Measurements from ENCODE around the gene PLBD1.
A peak's percentile ranks its signal among the peaks of the same experiment; 100 is the strongest.

The PLBD1 gene, protein sequence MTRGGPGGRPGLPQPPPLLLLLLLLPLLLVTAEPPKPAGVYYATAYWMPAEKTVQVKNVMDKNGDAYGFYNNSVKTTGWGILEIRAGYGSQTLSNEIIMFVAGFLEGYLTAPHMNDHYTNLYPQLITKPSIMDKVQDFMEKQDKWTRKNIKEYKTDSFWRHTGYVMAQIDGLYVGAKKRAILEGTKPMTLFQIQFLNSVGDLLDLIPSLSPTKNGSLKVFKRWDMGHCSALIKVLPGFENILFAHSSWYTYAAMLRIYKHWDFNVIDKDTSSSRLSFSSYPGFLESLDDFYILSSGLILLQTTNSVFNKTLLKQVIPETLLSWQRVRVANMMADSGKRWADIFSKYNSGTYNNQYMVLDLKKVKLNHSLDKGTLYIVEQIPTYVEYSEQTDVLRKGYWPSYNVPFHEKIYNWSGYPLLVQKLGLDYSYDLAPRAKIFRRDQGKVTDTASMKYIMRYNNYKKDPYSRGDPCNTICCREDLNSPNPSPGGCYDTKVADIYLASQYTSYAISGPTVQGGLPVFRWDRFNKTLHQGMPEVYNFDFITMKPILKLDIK

GRCh38 chr12:14567351-14568162, at the start of gene PLBD1:
PLBD1 (minus strand) TSS chr12:14567883; CDS start chr12:14567696, 187 bp downstream.
- DNase-seq, result no peak

GRCh38 chr12:14614704-14615121, 47.0 kb upstream of the PLBD1 start:
- DNase-seq, result no peak

GRCh38 chr12:14613718-14614117, 46.0 kb upstream of the PLBD1 start:
- DNase-seq, result no peak

GRCh38 chr12:14612898-14613445, 45.3 kb upstream of the PLBD1 start:
- DNase-seq, result no peak

GRCh38 chr12:14612250-14612649, 44.6 kb upstream of the PLBD1 start:
- DNase-seq, result no peak

GRCh38 chr12:14611640-14612203, 44.0 kb upstream of the PLBD1 start:
- no peak for DNase-seq

- no peak for DNase-seq
Observed at GRCh38 chr12:14607568-14607967, 39.9 kb upstream of the PLBD1 start.

DNA sequence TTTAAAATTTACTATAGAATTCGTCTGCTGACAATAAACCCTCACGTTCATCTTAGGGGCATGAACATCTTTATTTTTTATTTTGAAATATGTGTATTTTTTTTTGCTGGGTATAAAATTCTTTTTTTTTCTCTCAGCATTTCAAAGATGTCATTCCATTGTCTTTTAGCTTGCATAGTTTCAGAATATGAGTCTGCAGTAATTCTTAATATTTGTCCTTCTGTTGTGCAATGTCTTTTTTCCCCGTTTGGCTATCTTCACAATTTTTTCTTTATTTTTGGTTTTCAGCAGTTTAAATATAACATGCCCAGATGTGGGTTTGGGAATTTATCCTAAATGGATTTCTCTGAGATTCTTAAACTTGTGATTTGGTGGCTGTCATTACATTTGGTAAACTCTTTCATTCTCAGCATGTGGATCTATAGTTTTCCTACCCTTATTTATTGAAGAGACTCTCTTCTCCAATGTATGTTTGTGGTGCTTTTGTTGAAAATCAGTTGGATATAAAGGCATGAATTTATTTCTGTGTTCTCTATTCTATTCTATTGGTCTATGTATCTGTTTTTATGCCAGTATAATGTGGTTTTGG, 37.8 kb upstream of the PLBD1 start:
- no peak for DNase-seq

- no peak for DNase-seq
Observed at GRCh38 chr12:14601692-14602478, 34.2 kb upstream of the PLBD1 start.

DNA sequence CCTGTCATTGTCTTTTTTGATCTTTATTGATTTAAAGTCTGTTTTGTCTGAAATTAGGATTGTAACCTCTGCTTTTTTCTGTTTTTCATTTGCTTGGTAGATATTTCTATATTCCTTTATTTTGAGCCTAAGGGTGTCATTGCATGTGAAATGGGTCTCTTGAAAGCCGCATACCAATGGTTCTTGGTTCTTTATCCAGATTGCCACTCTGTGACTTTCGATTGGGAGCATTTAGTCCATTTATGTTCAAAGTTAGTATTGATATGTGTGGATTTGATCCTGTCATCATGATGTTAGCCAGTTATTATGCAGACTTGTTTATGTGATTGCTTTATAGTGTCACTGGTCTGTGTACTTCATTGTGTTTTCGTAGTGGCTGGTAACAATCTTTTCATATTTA, 29.8 kb upstream of the PLBD1 start:
- no peak for DNase-seq

DNA sequence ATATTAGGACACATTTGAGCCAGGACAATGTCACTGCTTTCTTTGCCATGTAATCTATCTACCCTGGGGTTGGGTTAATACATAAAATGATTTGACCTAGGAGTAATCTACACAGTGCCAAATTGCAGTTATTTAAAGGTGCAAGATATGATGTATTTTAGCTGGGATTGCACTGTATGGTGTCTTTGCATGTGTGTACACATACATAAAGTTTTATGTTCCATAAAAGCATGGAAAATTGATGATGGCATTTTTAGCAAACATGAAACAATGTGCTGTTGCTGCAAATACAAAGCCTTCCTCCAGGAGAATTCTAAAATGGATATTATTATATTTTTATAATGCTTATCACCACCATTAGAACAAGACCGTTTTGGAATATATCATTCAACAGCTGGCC, 24.0 kb upstream of the PLBD1 start:
- no peak for DNase-seq

DNA sequence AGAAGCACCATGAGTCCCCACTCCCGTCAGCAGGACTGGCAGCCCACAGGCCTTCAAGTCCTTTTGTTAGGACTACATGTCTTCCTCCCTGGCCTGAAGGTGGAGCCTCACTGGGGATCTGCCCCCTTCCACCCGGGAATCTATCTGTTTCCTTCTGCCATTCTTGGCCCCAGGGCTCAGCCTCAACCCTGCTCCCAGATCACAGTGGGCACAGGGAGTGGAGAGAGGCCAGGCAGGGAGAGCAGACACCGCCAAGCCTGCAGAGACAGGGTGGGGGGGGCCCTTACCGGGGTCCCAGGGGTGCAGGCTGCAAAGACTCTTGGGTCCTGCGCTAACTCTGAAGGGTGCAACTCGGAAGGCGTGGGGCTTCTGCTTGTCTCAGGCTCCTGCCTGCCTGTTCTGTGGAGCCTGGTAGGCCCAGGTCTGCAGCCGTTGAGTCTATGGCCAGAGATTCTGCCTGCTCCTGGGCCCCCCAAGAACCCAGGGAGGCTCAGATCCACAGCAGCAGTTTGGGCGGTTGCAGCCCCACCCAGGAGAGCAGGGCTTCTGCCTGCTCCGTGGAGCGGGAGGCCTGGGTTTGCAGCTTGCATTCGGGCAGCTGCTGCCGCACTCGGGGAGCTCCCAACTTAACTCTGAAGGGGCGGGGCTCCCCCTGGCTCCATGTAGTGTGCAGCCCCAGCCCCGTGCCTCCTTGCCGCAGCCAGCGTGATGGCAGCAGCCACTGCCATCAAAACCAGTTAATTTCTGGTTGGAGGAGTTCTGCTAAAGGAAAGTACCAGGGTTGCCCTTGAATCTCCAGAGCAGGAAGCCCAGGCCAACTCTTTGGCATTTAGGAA, 21.7 kb upstream of the PLBD1 start:
- DNase-seq, result no peak

- no peak for DNase-seq
Observed at GRCh38 chr12:14588571-14588970, 20.9 kb upstream of the PLBD1 start.

- no peak for DNase-seq
Observed at GRCh38 chr12:14578646-14579045, 11.0 kb upstream of the PLBD1 start.

DNA sequence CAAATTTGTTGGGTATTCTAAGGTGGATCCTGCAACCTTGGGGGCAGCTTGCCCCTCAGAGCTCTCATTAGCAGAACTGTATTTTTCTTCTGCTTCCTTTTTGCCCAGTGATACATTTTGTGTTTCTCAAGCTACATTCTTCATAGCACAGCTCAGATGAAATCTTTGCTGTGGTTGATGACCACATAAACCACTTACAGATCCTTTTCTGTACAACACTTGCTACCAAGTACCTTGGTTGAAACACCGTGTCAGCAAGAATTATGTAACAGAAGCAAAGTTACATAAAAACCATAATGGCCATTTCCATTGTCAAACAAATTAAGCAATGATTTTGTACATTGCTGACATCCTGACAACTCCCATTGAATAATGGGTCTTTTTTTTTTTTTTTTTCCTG, 9.7 kb upstream of the PLBD1 start:
- peak; percentile 6 for DNase-seq

GRCh38 chr12:14576896-14577295, 9.2 kb upstream of the PLBD1 start:
- DNase-seq, result no peak

DNA sequence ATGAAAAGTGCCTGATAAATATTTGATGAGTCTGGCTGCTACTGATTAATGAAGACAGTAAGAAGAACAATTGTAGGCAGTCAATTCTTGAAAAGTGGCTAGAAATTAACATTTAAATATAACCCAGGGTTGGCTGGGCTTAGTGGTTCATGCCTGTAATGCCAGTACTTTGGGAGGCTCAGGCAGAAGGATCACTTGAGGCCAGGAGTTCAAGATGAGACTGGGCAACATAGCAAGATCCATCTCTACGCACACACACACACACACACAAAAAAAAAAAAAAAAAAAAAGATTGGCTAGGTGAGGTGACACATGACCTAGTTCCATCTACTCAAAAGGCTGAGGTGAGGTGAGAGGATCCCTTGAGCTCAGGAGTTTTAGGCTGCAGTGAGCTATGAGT, 7.9 kb upstream of the PLBD1 start:
- DNase-seq, result no peak

DNA sequence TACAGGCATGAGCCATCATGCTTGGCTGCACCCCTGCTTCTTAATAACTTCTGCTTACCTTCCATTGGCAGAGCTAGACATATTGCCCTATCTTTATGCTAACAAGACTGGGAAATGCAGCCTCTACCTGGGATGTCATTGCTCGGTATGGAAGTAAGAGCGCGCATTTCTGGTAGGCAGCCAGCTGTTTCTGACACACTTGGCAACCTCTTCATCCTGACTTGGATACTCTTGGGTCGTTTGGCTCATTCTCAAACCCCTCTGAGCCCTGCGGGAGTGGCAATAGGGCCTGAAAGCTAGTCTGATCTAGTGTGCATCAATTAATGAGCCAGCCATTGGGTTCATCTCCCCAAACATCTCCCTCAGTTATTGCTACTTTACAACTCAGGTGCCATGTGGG, 5.4 kb upstream of the PLBD1 start:
- no peak for DNase-seq

DNA sequence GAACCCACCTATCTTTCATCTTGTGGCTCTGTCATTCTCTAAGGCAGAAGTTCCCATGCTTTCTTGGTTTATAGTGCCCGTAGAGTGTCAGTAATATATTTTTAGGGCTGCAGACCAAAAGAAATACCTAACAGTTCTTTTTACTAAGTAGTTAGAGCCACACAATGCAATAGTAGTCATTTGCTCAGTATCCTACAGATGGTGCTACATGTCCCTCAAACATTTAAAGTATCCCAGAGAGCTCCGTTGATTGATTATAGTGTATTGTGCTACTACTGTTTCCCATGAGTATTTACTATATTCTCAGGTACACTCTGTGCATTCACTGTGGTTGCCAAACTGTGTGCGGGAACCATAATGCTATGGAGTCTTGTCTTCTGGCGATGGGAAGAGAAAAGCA, 4.7 kb upstream of the PLBD1 start:
- no peak for DNase-seq

- no peak for DNase-seq
Observed at GRCh38 chr12:14571779-14572178, 4.1 kb upstream of the PLBD1 start.

DNA sequence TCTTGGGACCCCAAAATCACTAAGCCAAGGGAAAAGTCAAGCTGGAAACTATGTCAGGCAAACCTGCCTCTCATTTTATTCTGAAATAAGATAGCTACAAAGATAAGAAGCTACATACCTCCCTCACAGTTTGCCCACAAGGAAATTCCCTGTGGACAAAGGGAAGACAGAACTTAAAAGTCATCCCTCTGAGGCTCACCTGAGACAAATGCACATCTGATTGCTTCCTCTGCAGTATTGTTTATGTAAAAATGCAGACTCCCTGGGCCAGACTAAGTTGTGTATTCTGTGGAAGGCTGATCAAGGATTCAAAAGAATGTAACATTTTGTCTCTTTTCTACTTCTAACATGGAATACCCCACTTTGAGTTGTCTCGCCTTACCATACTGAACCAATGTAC, 2.5 kb upstream of the PLBD1 start:
- no peak for DNase-seq

Measured in GDM1 (cell line).